GM21367 (cell line): ENCODE measurements around the gene SLC37A1.

ENCODE experiments used
- ATAC-seq: cut with Tn5 transposase; IDR thresholded peaks from one replicate; pipeline ENCODE4 v1.9.1; 2021; ENCODE audit not compliant: unreplicated experiment

The SLC37A1 gene

GRCh38 chr21:42590431-42591131, 76.9 kb downstream of the SLC37A1 start:
- ATAC-seq, result no peak

- ATAC-seq, result no peak
These were observed 77.7 kb downstream of the SLC37A1 start for GRCh38 chr21:42591170-42591869.

- ATAC-seq, result no peak
These were observed 78.6 kb downstream of the SLC37A1 start for GRCh38 chr21:42592156-42592820.

- ATAC-seq, result no peak
These were observed 79.6 kb downstream of the SLC37A1 start for GRCh38 chr21:42593007-42593814.

GRCh38 chr21:42594616-42595282, 81.1 kb downstream of the SLC37A1 start:
- no peak for ATAC-seq

DNA sequence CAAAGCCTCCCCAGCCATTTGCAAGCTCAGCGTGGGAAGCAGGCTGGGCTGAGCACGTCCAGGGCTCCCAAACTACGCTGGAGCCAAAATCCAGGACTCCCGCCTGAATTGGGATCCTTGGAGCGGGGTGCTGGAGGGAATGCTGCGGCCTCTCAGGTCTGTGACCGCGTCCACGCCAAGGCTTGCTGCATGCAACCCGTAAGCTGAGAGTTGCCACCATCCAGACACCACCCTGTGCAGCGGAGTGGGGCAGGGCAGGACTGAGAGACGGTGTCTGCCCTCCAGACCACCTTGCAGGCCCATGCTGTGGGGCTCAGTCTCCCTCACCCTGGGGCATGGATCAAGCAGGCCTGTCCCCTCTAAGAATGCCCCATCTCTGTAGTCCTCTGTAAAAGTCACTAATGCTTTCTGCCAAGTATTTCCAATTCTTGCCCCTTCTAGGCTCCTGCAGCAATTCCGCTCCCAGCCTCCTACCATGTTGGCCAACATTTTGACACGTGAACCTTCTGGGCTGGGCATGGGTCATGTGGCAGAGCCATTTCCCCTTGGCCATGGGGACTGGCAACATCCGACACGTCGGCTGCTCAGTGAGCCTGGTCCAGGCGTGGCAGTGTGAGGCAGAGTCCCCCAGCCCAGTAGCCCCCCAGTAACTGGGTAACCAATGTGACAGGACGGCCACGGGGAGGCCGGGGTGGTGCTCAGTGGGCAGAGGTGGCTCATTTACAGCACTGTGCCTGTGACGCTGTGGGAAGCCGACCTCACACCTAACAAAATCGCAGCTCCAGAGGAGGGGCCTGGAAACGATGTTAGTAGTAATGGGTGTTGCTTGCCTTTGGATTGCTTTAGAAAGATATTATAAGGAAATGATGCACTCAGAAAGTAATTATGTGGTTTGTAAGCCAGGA, 81.9 kb downstream of the SLC37A1 start:
- no peak for ATAC-seq

GRCh38 chr21:42596657-42597056, 83.0 kb downstream of the SLC37A1 start:
- no peak for ATAC-seq

DNA sequence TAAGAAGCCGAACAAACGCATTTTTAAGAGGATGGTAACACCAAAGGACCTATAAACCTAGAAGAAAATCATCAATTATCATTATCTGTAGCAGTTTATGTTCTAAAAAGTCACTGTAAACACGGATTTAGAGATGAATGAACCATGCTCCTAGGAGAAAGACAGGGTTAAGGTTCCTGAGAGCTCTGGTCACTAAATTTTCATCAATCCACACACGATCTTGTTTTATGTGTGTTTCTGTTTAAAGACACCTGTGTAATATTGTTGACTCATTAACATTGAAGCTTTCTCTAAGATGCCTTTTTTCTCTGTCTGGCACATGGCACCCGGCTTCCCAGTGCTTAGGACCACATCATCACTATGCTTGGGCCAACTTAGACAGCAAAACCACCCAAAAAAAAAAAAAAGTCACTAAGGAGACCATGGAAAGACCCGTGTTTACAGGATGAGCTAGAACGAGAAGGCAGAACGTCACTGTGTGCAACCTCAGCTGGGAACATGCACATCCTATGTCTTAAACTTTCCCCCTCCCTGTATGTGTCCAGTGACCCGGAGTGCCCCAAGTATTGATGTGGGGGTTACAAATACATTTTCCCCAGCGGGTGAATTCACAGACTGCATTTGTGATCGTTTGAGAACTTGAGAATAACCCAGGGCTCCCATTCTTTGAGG, 84.0 kb downstream of the SLC37A1 start:
- no peak for ATAC-seq

DNA sequence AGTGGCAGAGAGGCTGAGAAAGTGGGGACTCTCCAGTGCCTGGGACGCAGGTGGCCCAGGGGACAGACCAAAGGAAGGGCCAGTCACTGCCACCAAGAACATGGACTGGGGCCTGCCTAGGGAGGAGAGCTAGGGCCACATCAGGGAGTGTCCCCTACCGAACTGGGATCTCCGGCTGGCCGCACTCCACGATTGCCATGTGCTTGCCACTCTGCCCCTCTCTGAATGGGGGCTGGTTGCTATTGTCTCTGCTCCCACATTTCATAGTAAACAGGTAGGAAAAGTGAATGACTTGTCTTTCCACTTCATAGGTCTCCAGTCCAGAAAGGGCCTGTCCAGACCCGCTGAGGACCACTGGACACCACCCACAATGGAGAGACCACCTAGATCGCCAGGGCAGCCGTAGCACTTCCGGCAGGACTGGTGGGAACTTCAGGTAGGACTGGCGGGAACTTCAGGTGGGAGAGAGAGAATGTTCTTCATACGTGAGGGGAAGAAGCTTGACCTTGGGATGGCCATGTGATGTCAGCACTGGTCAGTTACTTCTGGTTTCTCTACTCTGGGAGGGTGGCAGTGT, 84.6 kb downstream of the SLC37A1 start:
- ATAC-seq, result no peak

GRCh38 chr21:42599486-42599885, 85.8 kb downstream of the SLC37A1 start:
- no peak for ATAC-seq

DNA sequence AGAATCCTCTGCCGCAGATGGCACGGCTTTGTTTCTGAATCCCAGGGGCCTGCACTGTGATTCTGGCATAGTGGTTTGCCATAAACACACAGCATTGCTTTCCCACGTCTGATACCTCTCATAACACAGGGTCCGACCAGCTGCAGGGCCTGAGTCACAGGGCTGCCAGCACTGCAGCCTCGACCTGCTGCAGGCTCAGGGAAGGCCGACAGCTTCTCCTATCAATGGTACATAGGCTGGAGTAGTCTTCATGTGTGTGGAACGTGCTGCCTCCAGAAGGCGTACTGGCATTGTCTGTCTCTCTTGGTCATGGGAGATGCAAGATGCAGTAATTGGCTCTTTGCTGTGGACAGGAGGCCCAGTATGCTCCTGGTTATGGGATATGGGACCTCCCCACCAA, 86.3 kb downstream of the SLC37A1 start:
- no peak for ATAC-seq

DNA sequence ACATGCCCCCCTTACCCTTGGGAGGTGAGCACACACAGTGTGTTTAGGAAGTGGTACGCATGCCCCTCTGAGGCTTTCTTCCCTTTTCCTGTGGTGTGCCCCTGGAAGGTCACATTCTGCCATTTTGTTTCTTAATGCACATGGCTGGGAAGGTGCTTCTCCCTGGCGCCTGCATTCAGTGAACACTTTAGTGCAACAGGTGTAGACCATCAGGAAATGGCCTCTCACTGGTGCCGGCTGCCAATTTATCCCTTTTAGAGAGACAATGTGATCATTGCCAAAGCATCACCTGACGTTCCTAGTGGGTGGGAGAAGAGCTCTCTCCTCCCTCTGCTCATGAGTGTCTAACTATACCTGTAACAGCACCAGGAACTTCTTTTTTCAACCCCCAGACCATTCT, 88.0 kb downstream of the SLC37A1 start:
- no peak for ATAC-seq

GRCh38 chr21:42607102-42607501, 93.5 kb downstream of the SLC37A1 start:
- no peak for ATAC-seq

DNA sequence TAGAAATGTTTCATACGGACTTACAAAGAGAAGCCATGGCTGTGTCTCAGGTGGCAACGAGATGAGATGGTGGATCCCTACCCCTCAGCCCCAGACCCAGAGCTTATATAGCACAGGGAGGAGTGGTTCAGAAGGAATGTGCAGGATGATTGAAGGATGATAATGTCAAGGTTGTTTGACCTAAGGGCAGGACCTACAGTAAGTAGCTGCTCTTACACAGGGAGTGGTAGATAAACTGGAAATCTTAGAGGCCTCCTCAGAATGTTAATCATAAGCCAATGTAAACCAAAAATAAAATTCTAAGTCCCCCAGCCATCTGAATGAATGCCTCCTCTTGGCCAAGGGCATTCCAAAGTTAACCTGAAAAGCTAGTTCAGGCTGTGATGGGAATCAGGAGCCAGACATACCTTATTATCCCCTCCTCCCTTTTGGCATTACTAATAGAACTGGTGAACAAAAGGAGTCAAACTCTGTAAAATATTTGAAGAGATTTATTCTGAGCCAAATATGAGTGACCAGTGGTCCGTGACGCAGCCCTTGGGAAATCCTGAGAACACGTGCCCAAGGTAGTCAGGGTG, 94.0 kb downstream of the SLC37A1 start:
- no peak for ATAC-seq

GRCh38 chr21:42608446-42608845, 94.8 kb downstream of the SLC37A1 start:
- ATAC-seq, result no peak

DNA sequence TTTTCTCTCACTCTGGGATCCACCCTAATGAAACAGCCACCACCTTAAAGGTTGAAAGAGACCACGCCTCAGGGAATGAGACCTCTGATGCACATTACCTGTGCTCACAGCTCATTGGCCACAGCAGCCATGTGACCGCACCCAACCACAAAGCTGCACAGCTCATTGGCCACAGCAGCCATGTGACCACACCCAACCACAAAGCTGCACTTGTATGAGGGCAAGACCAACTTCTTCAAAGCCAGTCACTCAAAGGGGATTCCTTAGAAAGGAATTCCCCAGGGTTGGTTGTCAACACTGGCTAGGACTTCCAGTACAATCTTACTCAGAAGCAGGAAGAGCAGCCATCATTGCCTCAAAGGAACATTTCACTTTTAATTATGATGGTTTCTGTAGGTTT, 96.2 kb downstream of the SLC37A1 start:
- no peak for ATAC-seq

DNA sequence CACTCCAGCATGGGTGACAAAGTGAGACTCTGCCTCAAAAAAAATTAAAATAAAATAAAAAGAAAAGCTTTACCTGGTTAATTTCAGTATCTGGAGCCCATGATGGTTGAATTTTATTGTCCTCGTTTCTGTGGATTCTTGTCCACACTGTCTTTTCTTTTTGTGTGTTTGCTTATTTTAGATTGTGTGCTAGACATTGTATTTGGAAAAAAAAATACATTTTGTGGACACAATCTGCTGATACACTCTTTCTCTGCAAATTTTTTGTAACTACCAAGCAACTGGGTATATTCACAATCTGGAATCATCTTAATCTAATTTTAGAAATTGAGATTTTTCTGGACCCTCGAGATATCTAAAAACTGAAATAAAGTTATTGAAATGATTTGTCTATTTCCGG, 98.2 kb downstream of the SLC37A1 start:
- ATAC-seq, result no peak

DNA sequence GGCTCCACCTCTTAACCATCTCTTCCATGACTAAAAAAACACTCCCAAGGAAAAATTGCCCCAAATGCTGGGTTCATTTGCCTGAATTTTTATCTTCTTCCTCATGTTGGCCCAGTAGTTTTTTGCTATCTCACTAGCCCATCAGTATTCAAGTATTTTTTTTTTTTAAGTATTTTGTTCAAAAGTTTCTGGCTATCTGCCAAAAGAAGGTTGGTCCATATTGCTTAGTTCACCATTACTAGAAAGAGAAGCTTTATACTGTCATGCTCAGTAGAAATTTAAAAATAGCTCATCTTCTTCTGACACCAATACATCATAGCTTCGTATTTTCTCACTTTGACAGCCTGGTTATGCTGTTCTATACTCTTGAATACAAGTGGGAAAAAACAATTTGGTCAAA, 98.7 kb downstream of the SLC37A1 start:
- no peak for ATAC-seq

DNA sequence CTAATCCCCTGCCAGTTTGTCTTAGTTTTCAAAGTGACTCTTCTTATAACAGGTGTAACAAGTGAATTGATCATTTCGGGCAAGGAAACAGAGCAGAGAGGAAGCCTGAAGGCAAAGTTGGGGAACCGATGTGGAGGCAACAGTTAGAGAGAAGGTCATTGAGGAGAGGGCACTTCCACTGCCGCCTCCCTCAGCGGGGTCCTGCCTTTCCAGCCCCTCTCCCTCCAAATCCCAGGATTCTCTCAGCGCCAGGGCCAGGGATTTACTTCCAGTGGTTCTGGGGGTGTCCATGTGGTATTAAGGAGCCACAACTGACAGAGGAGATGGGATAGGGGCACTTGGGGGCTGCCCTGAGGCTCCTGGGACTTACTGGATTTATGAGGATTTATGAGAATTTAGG, 100.1 kb downstream of the SLC37A1 start:
- ATAC-seq, result no peak
